HG03108 (cell line): ENCODE measurements around the gene CACNB1.

Source experiments
- ATAC-seq: cut with Tn5 transposase; IDR thresholded peaks from one replicate; pipeline ENCODE4 v1.9.1; 2021; ENCODE audit warnings: moderate library complexity; ENCODE audit not compliant: unreplicated experiment

CACNB1 gene

GRCh38 chr17:39225959-39226683 lies 28.7 kb upstream of the CACNB1 start:
- ATAC-seq = no peak

- ATAC-seq = no peak
Measured at GRCh38 chr17:39225308-39225958, 28.0 kb upstream of the CACNB1 start, which contains the start of gene STAC2. TSS of gene STAC2 (minus strand) at chr17:39225945. CDS start at chr17:39225502, 443 bp downstream.

- no peak for ATAC-seq
Measured at GRCh38 chr17:39224778-39225307, 27.4 kb upstream of the CACNB1 start.

- ATAC-seq = no peak
Measured at GRCh38 chr17:39223907-39224777, 26.7 kb upstream of the CACNB1 start.

GRCh38 chr17:39222866-39223834 lies 25.7 kb upstream of the CACNB1 start:
- ATAC-seq = no peak

GRCh38 chr17:39222151-39222550 lies 24.7 kb upstream of the CACNB1 start:
- ATAC-seq = no peak

GRCh38 chr17:39221572-39221971 lies 24.1 kb upstream of the CACNB1 start:
- ATAC-seq = no peak

GRCh38 chr17:39219647-39220154 lies 22.2 kb upstream of the CACNB1 start:
- no peak for ATAC-seq

- ATAC-seq = no peak
Measured at GRCh38 chr17:39218906-39219305, 21.4 kb upstream of the CACNB1 start.

- no peak for ATAC-seq
Measured at GRCh38 chr17:39217734-39218369, 20.4 kb upstream of the CACNB1 start.

GRCh38 chr17:39213852-39214251 lies 16.4 kb upstream of the CACNB1 start:
- ATAC-seq = no peak

- no peak for ATAC-seq
Measured at GRCh38 chr17:39212841-39213480, 15.5 kb upstream of the CACNB1 start.

GRCh38 chr17:39212195-39212810 lies 14.8 kb upstream of the CACNB1 start:
- no peak for ATAC-seq

GRCh38 chr17:39210093-39210434 lies 12.6 kb upstream of the CACNB1 start:
- ATAC-seq = no peak

- ATAC-seq = no peak
Measured at GRCh38 chr17:39209317-39210092, 12.0 kb upstream of the CACNB1 start.

- peak; percentile 49 for ATAC-seq
Measured at GRCh38 chr17:39208893-39209292, 11.4 kb upstream of the CACNB1 start.

- ATAC-seq = no peak
Measured at GRCh38 chr17:39208136-39208535, 10.7 kb upstream of the CACNB1 start.

- ATAC-seq = no peak
Measured at GRCh38 chr17:39205112-39205526, 7.7 kb upstream of the CACNB1 start.
